Activated CD4-positive, alpha-beta T cell treated with anti-CD3 and anti-CD28 coated beads, Interleukin-2, amount 50 U/mL, for 4 hours (primary cell): Measurements from ENCODE around the gene CST4.
"Not testable (repeated sequence)": the region's sequence is repeated elsewhere in the genome, so short reads cannot be mapped to it uniquely, and the experiment has no call there.

Source experiments
- DNase-seq, 2 experiments: peaks; one replicate each; pipeline ENCODE4 v3.0.0-alpha.2; 2020

CST4 gene

GRCh38 chr20:23686046-23686750, 2.6 kb downstream of the CST4 start:
- DNase-seq: no peak

GRCh38 chr20:23685529-23685896, 3.3 kb downstream of the CST4 start:
- not testable (repeated sequence) for DNase-seq

- no peak for DNase-seq
Measured at GRCh38 chr20:23684261-23684660, 4.6 kb downstream of the CST4 start.

GRCh38 chr20:23683807-23684206, 5.0 kb downstream of the CST4 start:
- no peak for DNase-seq

- no peak for DNase-seq
Measured at GRCh38 chr20:23683281-23683680, 5.6 kb downstream of the CST4 start.

GRCh38 chr20:23680146-23680545, 8.7 kb downstream of the CST4 start:
- DNase-seq: no peak

GRCh38 chr20:23679133-23680092, 9.4 kb downstream of the CST4 start:
- no peak for DNase-seq

GRCh38 chr20:23673209-23673608, 15.6 kb downstream of the CST4 start:
- DNase-seq: no peak

GRCh38 chr20:23672158-23672557, 16.7 kb downstream of the CST4 start:
- no peak for DNase-seq

- no peak for DNase-seq
Measured at GRCh38 chr20:23671479-23671878, 17.4 kb downstream of the CST4 start.

- no peak for DNase-seq
Measured at GRCh38 chr20:23670361-23670760, 18.5 kb downstream of the CST4 start.

- no peak for DNase-seq
Measured at GRCh38 chr20:23669866-23670265, 19.0 kb downstream of the CST4 start.

- no peak for DNase-seq
Measured at GRCh38 chr20:23669327-23669726, 19.5 kb downstream of the CST4 start.

GRCh38 chr20:23668477-23668951, 20.3 kb downstream of the CST4 start:
- peak in 1 of 2 experiments; percentile 8 for DNase-seq

- no peak for DNase-seq
Measured at GRCh38 chr20:23667666-23668065, 21.2 kb downstream of the CST4 start.

- no peak for DNase-seq
Measured at GRCh38 chr20:23666698-23667097, 22.1 kb downstream of the CST4 start.

- DNase-seq: no peak
Measured at GRCh38 chr20:23666189-23666588, 22.6 kb downstream of the CST4 start.

- DNase-seq: no peak
Measured at GRCh38 chr20:23664954-23665353, 23.9 kb downstream of the CST4 start.

GRCh38 chr20:23664046-23664445, 24.8 kb downstream of the CST4 start:
- not testable (repeated sequence) for DNase-seq

GRCh38 chr20:23663180-23663579, 25.7 kb downstream of the CST4 start:
- DNase-seq: no peak

- DNase-seq: no peak
Measured at GRCh38 chr20:23662276-23662870, 26.5 kb downstream of the CST4 start.

GRCh38 chr20:23661002-23661429, 27.8 kb downstream of the CST4 start:
- DNase-seq: no peak
